Neuronal stem cell (in vitro differentiated cells): ENCODE measurements around the gene FUBP1.

Experiments used
- DNase-seq: peaks from one replicate; pipeline ENCODE4 v3.0.0-alpha.2; 2013; ENCODE audit warnings: low spot score
- H2AFZ ChIP-seq: one replicate; pipeline ENCODE4 v1.6.1; 2013; ENCODE audit warnings: mild to moderate bottlenecking, low read length, inconsistent platforms
- H2AK5ac ChIP-seq: 2 replicates; pipeline ENCODE4 v1.6.1; 2013; ENCODE audit warnings: low read depth, mild to moderate bottlenecking, inconsistent platforms, low read length, moderate library complexity, mixed read lengths
- H2BK120ac ChIP-seq: 2 replicates; pipeline ENCODE4 v1.6.1; 2013; ENCODE audit warnings: low read depth, mild to moderate bottlenecking, inconsistent platforms, low read length, moderate library complexity, mixed read lengths
- H2BK12ac ChIP-seq: one replicate; pipeline ENCODE4 v1.6.1; 2013; ENCODE audit warnings: low read length, inconsistent platforms
- H2BK15ac ChIP-seq: 2 replicates; pipeline ENCODE4 v1.6.1; 2013; ENCODE audit warnings: mild to moderate bottlenecking, low read length, inconsistent platforms, mixed read lengths
- H2BK5ac ChIP-seq: one replicate; pipeline ENCODE4 v1.6.1; 2013; ENCODE audit warnings: inconsistent platforms, mild to moderate bottlenecking, low read length, moderate library complexity
- H3K14ac ChIP-seq: one replicate; pipeline ENCODE4 v1.6.1; 2013; ENCODE audit warnings: low read length, inconsistent platforms
- H3K18ac ChIP-seq: 2 replicates; pipeline ENCODE4 v1.6.1; 2013; ENCODE audit warnings: low read length, inconsistent platforms
- H3K23ac ChIP-seq: 2 replicates; pipeline ENCODE4 v1.6.1; 2013; ENCODE audit warnings: low read depth, mild to moderate bottlenecking, mixed read lengths, low read length, inconsistent platforms; ENCODE audit not compliant: poor library complexity
- H3K27ac ChIP-seq: replicated peaks from 3 replicates; pipeline ENCODE4 v1.5.1; 2013; ENCODE audit warnings: low read length, inconsistent platforms
- H3K27me3 ChIP-seq, 3 experiments: 2 replicates each; pipeline ENCODE4 v1.6.1; 2013; ENCODE audit warnings: low read length in 3 of 3, mild to moderate bottlenecking in 2 of 3, inconsistent platforms in 1 of 3, low read depth in 1 of 3, mixed read lengths in 1 of 3, moderate library complexity in 1 of 3; ENCODE audit not compliant: control insufficient read depth in 3 of 3, insufficient read depth in 3 of 3
- H3K36me3 ChIP-seq, 2 donors: replicated peaks in 1 of 2; 2 replicates each; pipeline ENCODE4 v1.6.1; 2013; ENCODE audit warnings: low read length in 2 of 2; ENCODE audit not compliant: control insufficient read depth in 2 of 2, insufficient read depth in 2 of 2
- H3K4ac ChIP-seq: 2 replicates; pipeline ENCODE4 v1.6.1; 2013; ENCODE audit warnings: inconsistent platforms, mild to moderate bottlenecking, low read length, moderate library complexity
- H3K4me1 ChIP-seq, 2 donors: 1 replicate in 1 of 2; 2 replicates in 1 of 2; pipeline ENCODE4 v1.6.1; 2013; ENCODE audit warnings: low read length in 2 of 2, low read depth in 1 of 2; ENCODE audit not compliant: control insufficient read depth in 2 of 2, insufficient read depth in 1 of 2
- H3K4me2 ChIP-seq: one replicate; pipeline ENCODE4 v1.6.1; 2013; ENCODE audit warnings: mild to moderate bottlenecking, low read length, inconsistent platforms; ENCODE audit not compliant: insufficient read depth, poor library complexity, severe bottlenecking
- H3K4me3 ChIP-seq, 2 donors: 2 replicates each; pipeline ENCODE4 v1.5.1; 2013; ENCODE audit warnings: low read length in 2 of 2, mild to moderate bottlenecking in 2 of 2, inconsistent platforms in 1 of 2, moderate library complexity in 1 of 2
- H3K79me1 ChIP-seq: one replicate; pipeline ENCODE4 v1.6.1; 2013; ENCODE audit warnings: low read depth, mild to moderate bottlenecking, inconsistent platforms, low read length, moderate library complexity
- H3K9ac ChIP-seq: one replicate; pipeline ENCODE4 v1.6.1; 2013; ENCODE audit warnings: mild to moderate bottlenecking, low read depth, low read length, inconsistent platforms; ENCODE audit not compliant: poor library complexity
- H3K9me3 ChIP-seq, 2 donors: replicated peaks in 1 of 2; 2 replicates each; pipeline versions ENCODE3 to v1.6.1; 2013; ENCODE audit warnings: low read length in 2 of 2, mild to moderate bottlenecking in 2 of 2, inconsistent platforms in 1 of 2, low read depth in 1 of 2, mixed read lengths in 1 of 2, moderate library complexity in 1 of 2; ENCODE audit not compliant: control insufficient read depth in 2 of 2, insufficient read depth in 1 of 2
- H4K8ac ChIP-seq: one replicate; pipeline ENCODE4 v1.6.1; 2013; ENCODE audit warnings: low read depth, mild to moderate bottlenecking, inconsistent platforms, low read length, moderate library complexity
- H4K91ac ChIP-seq: one replicate; pipeline ENCODE4 v1.6.1; 2013; ENCODE audit warnings: low read length, low read depth, mild to moderate bottlenecking, inconsistent platforms; ENCODE audit not compliant: poor library complexity
- WGBS, 2 donors: extraction: QIAGEN DNeasy Blood & Tissue Kit; methylation state at CpG; one replicate each; pipeline ENCODE4 v1.1.7; 2013; ENCODE audit warnings: missing lambda C conversion rate in 2 of 2, mixed read lengths in 1 of 2; ENCODE audit not compliant: insufficient read length in 2 of 2, insufficient replicate concordance in 1 of 2; ENCODE audit errors: extremely low coverage in 2 of 2; 5-methylcytosine and 5-hydroxymethylcytosine counted together

FUBP1 gene

DNA sequence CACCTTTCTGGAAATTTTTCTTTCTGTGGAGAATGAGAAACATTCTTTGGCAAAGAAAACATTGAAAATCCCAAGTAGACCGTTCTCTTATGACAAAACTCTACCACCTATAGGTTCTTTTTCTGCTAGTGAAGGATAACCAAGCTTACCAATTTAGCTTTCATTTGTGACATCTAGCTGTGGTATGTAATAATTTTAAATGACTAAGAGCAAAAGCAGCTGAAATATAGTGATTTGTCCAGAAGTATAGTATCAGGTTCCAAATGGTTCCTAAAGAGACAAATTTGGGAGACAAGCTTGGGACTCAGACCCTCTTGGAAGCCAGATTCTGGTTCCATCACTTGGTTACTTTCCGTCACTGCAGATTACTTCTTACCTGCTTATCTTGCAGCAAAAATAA, 24.4 kb downstream of the FUBP1 start:
- Histone ChIP-seq H2BK120ac (no peak overlapping the region), H3K18ac (no peak overlapping the region), H3K36me3 (peaks cover 24 to 100% of the 10 kb centered on the region in 2 donors), H3K4me3 (no peak overlapping the region), H3K4me1 (no peaks in the 10 kb centered on the region), H2AFZ (no peak overlapping the region), H2BK12ac (no peak overlapping the region), H2AK5ac (no peak overlapping the region), H3K27me3 (no peaks in the 10 kb centered on the region), H3K9ac (no peak overlapping the region), H4K8ac (no peak overlapping the region), H3K14ac (no peak overlapping the region), H2BK5ac (no peak overlapping the region), H3K4ac (no peak overlapping the region), H3K23ac (no peak overlapping the region), H2BK15ac (no peak overlapping the region), H3K9me3 (no peaks in the 10 kb centered on the region), H3K79me1 (no peaks in the 10 kb centered on the region), H3K27ac (no peak overlapping the region), H3K4me2 (no peak overlapping the region), H4K91ac (no peak overlapping the region)
- WGBS, 2 donors, result no CpG with 5 or more reads among the region's 2 CpGs
- no peak for DNase-seq

DNA sequence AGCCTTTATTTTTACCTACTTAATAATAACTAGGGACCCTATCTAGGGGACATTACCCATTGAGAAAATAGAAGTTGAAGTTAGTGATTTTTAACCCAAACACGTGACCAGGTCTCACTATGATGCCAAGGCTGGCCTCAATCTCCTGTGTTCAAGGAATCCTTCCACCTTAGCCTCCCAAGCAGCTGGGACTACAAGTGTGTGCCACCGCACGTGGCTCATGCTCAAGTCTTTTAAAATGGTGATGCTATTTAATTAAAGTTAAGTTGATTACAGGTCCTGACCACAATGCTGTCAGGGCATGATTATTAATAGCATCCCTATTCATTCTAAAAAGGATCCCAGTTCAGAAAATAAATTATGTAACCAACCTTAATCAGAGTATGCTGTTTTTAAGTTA, 25.0 kb downstream of the FUBP1 start:
- H2BK120ac ChIP-seq, result no peak overlapping the region
- no peak overlapping the region for H3K27ac ChIP-seq
- no peak overlapping the region for H2AK5ac ChIP-seq
- H3K4me2 ChIP-seq, result no peak overlapping the region
- H3K14ac ChIP-seq, result no peak overlapping the region
- no peak overlapping the region for H3K9ac ChIP-seq
- no peak overlapping the region for H3K18ac ChIP-seq
- H3K4me1 ChIP-seq, result peaks cover 0 to under 1% of the 10 kb centered on the region in 2 donors
- no peak overlapping the region for H4K8ac ChIP-seq
- no peak overlapping the region for H3K4me3 ChIP-seq
- peaks cover 24 to 100% of the 10 kb centered on the region in 2 donors for H3K36me3 ChIP-seq
- H2BK12ac ChIP-seq, result no peak overlapping the region
- no peak overlapping the region for H4K91ac ChIP-seq
- no peak overlapping the region for H2AFZ ChIP-seq
- H3K23ac ChIP-seq, result no peak overlapping the region
- no peak overlapping the region for H2BK5ac ChIP-seq
- DNase-seq, result no peak
- H3K27me3 ChIP-seq, result no peaks in the 10 kb centered on the region
- H3K4ac ChIP-seq, result no peak overlapping the region
- H3K79me1 ChIP-seq, result no peaks in the 10 kb centered on the region
- no peaks in the 10 kb centered on the region for H3K9me3 ChIP-seq
- no peak overlapping the region for H2BK15ac ChIP-seq
- no CpG with 5 or more reads among the region's 3 CpGs for WGBS, 2 donors

DNA sequence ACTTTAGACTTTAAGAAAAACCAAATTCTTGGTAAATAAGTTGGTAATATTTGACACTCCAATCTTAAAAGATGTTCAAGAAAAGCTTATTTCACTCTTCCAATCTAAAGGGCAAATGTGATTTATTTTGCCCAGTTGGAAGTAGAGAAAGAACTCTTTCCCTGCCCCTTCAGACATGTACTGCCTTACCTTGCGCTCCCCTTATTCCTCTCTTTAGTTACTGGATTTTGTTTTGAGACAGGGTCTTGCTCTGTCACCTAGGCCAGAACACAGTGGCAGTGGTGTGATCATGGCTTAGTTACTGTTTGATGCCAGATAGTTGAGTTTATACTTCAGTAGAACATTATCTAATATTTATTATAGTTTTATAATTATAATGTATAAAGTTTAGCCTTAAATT, 27.5 kb downstream of the FUBP1 start:
- DNase-seq, result no peak
- Histone ChIP-seq H3K4me3 (no peak overlapping the region), H3K9me3 (no peaks in the 10 kb centered on the region), H2AK5ac (no peak overlapping the region), H3K27me3 (no peaks in the 10 kb centered on the region), H3K14ac (no peak overlapping the region), H4K8ac (no peak overlapping the region), H4K91ac (no peak overlapping the region), H2BK15ac (no peak overlapping the region), H2AFZ (no peak overlapping the region), H3K4ac (no peak overlapping the region), H2BK12ac (no peak overlapping the region), H3K18ac (no peak overlapping the region), H2BK5ac (no peak overlapping the region), H2BK120ac (no peak overlapping the region), H3K79me1 (no peaks in the 10 kb centered on the region), H3K4me1 (peaks cover 0 to 2% of the 10 kb centered on the region in 2 donors), H3K9ac (no peak overlapping the region), H3K23ac (no peak overlapping the region), H3K27ac (no peak overlapping the region), H3K36me3 (peaks cover 18 to 100% of the 10 kb centered on the region in 2 donors), H3K4me2 (no peak overlapping the region)
- WGBS, 2 donors, result no CpG with 5 or more reads among the region's 1 CpG

DNA sequence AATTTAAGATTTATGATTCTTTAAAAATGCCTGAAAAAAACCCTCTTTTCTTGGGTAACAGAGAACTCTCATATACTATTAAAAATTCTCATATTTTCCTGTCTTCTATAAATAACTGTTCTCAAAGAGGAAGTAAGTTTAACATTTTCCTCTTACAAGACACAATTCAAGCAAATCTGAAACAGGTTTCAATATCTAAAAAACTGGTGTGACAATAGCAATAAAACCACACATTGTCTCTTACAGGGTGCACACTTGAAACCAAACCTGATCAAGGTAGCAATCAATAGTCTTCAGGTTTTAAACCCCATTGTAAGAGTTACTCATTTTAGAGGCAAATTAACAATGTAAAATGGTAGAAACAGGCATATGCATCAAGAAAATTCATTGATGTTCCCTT, 28.0 kb downstream of the FUBP1 start:
- Histone ChIP-seq H2BK5ac (no peak overlapping the region), H2BK120ac (no peak overlapping the region), H3K4me1 (peaks cover 0 to 2% of the 10 kb centered on the region in 2 donors), H2BK15ac (no peak overlapping the region), H3K23ac (no peak overlapping the region), H3K14ac (no peak overlapping the region), H3K27ac (no peak overlapping the region), H4K91ac (no peak overlapping the region), H3K79me1 (no peaks in the 10 kb centered on the region), H3K4me2 (no peak overlapping the region), H3K27me3 (no peaks in the 10 kb centered on the region), H2AFZ (no peak overlapping the region), H3K36me3 (peaks cover 18 to 100% of the 10 kb centered on the region in 2 donors), H3K9me3 (no peaks in the 10 kb centered on the region), H2AK5ac (no peak overlapping the region), H4K8ac (no peak overlapping the region), H3K9ac (no peak overlapping the region), H3K4ac (no peak overlapping the region), H3K4me3 (no peak overlapping the region), H3K18ac (no peak overlapping the region), H2BK12ac (no peak overlapping the region)
- DNase-seq, result no peak
